Renal pelvis (tissue), 4 donors: ENCODE results near the gene TBC1D22B. TPM values are rescaled to one million over a fixed set of nuclear protein-coding genes. Genes with fewer than 3 reads are reported as not detected.
A peak's percentile ranks its signal among the peaks of the same experiment; 100 is the strongest.

Experiments
- DNase-seq: peaks from one replicate; pipeline ENCODE4 v3.0.0-alpha.2; 2013
- polyA plus RNA-seq, 3 donors: library from polyadenylated mRNA; unstranded; fragments of 120-200 nt; gene quantifications; one replicate each; pipeline ENCODE4 v1.2.1, GENCODE V29; 2013; ENCODE audit not compliant: insufficient read length in 3 of 3

Gene TBC1D22B
- polyA plus RNA-seq, 3 donors: 14.4 to 15.6 (median 14.6) TPM

DNA sequence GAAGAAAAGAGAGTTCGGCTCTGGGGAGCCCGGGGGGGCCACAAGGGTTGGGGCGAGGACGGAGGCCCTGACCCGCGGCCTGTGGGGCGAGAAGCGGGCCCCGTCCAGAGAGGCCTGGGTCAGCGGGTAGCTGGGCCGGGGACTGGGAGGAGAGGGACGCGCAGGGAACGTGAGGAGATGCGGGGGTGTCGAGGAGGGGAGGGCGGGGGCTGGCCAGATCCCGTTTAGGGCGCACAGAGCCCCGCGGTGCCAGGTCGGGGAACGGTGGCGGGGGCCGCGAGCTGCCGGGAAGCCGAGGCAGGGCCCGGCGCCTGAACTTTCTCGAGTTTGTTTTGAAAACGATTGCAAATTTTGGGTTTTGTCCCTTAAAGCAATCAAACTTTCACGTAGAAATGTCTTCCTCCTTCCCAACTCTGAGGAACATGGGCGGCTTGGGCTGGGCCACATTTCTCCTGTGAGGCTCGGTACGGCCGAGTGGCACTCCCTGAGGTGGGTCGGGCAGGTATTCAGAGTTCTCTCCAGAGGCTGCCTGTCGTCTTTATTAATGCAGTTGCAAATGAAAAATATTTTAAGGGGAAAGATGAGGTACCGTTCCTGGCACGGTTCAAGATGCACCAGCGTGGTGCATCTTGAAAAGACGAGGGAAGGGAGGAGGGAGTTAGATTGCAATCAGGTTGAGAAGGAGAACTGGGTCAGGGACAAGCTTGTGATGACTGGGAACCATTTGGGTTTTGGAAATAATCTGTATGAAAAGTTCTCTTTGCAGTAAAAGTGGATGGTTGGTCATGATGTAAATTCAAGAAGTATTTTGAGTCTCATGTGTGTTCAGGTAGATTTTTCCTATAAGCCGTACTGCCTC is 97.2 kb downstream of the TBC1D22B start:
- no peak for DNase-seq

- no peak for DNase-seq
Observed at GRCh38 chr6:37357288-37357687, 99.7 kb downstream of the TBC1D22B start.

GRCh38 chr6:37357860-37358259 is 100.3 kb downstream of the TBC1D22B start:
- DNase-seq: no peak

DNA sequence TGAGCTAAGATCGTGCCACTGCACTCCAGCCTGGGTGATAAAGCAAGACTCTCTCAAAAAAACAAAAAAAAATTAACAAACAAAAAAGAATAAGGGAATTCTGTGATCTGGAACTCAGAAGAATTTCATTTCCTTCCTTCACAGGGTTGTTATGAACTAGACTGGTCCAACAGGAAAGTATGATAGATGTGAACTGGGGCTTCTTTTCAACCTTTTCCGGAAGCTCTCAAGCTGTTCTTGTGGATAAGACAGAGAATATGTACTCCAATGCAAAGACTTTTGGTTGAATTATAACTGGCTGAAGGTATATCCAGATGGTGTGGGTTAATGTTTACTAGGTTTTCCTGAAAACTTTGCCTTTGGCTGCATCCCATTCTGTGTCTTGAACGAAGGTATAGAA is 101.5 kb downstream of the TBC1D22B start:
- no peak for DNase-seq

GRCh38 chr6:37362101-37362828 is 104.7 kb downstream of the TBC1D22B start:
- no peak for DNase-seq

- no peak for DNase-seq
Observed at GRCh38 chr6:37365791-37366190, 108.2 kb downstream of the TBC1D22B start.

GRCh38 chr6:37366910-37367309 is 109.3 kb downstream of the TBC1D22B start:
- DNase-seq: no peak

- no peak for DNase-seq
Observed at GRCh38 chr6:37368961-37369320, 111.4 kb downstream of the TBC1D22B start.

- DNase-seq: no peak
Observed at GRCh38 chr6:37369321-37370201, 112.0 kb downstream of the TBC1D22B start.

DNA sequence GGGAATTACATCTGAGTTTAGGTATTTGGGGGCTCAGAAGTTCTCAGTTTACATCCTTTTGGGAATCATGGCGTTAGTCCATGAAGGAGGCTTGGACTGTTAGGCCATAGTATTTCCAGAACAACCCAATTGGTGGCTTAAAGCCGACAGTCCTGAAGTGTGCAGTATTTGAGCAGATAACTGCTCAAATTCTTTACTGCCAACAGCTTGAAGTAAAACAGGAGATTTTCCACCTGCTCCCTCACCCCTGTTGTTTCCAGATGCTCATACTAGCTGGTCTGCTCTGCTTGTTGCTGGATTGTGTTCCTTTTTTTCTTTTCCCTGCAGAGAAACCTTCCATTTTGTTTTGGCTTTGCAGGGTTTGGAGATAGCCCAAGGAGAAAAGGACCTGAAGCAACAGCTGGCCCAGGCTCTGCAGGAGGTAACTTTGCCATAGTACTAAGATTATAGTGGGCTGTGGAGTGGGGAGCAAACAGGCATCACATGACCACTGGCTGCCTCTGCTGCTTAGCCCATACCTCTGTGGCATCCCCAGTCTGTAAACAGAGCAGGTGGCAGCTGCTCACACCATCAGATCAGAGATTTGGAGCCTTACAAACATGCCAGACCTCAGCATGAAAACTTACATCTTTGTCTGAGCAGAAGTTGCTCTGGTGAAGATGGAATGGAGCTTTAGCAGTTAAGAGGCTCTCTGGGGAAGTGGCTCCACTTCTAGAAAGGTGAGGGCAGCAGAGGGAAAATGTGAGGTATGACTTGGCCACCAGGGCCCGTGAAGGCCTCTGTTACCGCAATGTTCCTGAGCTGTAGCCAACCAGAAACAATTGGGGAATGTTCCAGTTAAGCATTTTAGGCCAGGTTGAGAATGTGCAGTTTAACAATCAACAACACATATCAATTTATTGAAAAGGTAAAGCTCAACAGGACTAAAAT is 113.8 kb downstream of the TBC1D22B start:
- DNase-seq: no peak

- no peak for DNase-seq
Observed at GRCh38 chr6:37372116-37372515, 114.5 kb downstream of the TBC1D22B start.

- no peak for DNase-seq
Observed at GRCh38 chr6:37373822-37374471, 116.4 kb downstream of the TBC1D22B start.

DNA sequence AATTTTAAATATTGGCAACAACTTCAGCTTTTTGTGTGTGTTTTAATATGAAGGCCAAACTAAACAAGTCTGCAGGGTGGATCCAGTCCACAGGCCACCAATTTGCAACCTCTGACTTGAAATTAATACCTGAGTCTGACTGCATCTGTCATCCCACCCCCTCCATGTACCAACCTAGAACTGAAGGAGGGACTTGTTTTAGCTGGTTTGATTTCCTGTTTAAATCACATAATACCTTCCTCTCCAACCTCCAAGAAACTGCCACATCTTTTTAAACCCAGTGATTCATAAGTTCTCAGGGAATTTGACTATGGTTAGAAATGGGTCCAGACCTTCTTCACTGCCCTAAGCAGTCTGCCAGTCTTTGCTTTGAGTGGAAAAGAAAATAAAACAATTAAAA is 117.8 kb downstream of the TBC1D22B start:
- no peak for DNase-seq

DNA sequence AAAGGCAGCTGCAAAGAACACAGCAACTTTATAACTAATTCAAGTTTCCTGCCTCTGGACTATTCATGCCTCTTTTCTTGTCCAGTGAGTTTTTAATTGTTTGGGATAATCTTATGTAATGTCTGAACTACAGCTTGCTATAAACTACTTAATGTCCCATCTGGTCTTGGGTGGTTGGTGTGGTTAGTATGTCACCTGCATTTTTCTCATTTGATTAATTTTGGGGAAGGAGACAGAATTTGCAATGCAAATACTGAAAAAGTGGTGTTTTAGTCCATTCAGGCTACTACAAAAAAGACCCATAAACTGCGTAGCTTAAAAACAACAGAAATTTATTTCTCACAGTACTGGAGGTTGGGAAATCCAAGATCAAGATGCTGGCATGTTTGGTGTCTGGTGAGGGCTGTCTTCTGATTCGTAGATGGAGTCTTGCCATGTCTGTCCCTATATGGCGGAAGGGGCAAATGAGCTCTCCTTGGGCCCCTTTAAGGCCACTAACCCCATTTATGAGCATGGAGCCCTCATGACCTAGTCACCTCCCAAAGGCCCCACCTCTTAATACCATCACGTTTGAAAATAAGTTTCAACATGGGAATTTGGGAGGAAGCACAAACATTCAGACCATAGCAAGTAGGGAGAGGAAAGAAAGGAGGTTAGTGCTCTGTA is 118.6 kb downstream of the TBC1D22B start:
- DNase-seq: no peak

DNA sequence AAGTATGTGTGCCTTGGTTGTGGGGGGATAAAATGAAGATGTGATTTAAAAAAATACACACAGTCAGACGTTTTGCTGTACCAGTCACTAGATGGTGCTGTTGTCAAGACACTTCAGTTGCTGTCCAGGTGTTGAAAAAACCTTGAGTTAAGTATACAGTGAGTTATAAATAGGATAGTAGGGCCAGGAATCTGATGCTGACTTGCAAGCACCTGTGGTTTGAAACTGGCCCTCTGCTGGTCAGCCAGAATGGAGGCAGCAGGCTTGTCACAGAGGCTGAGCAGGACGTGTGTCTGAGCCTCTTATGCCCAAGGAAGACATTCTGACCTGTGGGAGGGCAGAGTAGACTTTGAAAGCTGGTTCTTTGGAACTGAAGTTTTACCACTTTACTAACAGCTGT is 124.0 kb downstream of the TBC1D22B start:
- DNase-seq: peak; percentile 47

Other genes with a start within 250 kb of the TBC1D22B start
- gene PIM1, start 87.6 kb upstream of the TBC1D22B start, polyA plus RNA-seq: 10 to 100 TPM; 22.2 to 24.0 (median 23.7) TPM
- gene TMEM217, start 372 bp downstream of the TBC1D22B start, polyA plus RNA-seq: 1 to 10 TPM; 1.4 to 1.6 (median 1.5) TPM
- 10 to 100 TPM; 26.6 to 31.2 (median 27.7) TPM for gene RNF8, start 96.2 kb downstream of the TBC1D22B start, polyA plus RNA-seq
- gene CMTR1, start 175.4 kb downstream of the TBC1D22B start, polyA plus RNA-seq: 10 to 100 TPM; 44.0 to 53.5 (median 52.5) TPM
- 10 to 100 TPM; 23.4 to 31.2 (median 29.6) TPM for gene CCDC167, start 242.1 kb downstream of the TBC1D22B start, polyA plus RNA-seq